ENCODE results near the gene CSNK1D. TPM values are rescaled to one million over a fixed set of nuclear protein-coding genes. Genes with fewer than 3 reads are reported as not detected.

CSNK1D gene
- total RNA-seq, 1 donor from 2014 or later = 50.3 TPM

DNA sequence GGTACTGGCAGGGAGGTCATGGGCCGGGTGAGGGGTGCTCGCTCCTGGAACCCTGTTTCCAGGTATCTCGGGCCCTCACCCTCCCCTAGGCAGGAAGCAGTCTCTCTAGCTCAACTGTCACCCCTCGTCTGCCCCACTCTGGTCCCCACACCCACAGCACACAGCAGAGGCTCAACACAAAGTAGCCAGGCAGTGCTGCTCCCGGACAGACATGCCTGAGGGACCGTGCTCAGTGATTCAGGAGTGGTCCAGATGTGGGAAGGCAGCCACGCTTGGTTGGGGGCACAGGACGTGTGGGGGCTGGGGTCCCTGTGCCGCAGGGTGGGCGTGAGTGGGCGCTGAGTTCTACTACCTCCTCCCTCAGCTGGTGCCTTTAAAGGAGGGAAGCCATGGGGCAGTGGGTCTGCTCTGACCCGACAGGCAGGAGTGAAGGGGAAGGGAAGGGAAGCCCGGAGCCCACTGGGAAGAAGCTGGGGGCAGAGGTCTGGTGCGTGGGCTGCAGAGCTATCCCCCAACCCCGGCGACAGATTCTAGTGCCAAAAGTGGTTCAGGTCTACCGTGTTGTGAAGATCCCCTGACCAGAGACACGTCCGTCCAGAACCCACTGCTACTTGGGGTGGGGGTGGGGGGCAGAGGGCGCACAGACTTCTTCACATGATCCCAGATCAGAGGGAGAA, 32.9 kb downstream of the CSNK1D start:
- no peak for DNase-seq (ENCODE audit: low spot score)

DNA sequence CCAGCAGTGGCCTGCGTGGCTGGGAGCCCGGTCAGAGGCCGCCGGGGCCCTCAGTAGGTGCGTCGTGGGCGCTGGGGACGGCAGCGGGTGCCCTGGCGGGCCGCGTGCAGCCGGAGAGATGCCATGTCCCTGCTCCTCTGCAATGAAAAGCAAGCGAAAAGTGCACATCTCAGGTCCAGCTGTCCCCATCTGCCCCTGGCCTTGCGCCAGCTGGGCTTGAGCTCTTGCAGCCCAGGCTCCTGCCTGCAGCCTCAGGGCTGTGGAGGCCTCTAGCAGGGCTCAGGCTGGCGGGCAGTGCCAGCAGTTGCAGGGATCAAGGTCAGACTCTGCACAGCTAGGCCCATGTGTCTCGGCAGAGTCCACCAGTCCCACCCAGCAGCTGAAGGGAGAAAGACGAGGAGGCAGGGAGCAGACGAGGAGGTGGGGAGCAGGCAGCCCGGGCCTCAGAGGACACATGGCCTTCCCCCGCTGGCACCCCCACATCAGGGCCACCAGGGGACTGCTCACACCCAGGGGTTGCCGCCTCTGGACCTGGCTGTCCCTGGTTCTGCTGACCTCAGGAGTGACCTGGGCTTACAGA, 33.5 kb downstream of the CSNK1D start:
- DNase-seq (ENCODE audit: low spot score) = peak; percentile 39

DNA sequence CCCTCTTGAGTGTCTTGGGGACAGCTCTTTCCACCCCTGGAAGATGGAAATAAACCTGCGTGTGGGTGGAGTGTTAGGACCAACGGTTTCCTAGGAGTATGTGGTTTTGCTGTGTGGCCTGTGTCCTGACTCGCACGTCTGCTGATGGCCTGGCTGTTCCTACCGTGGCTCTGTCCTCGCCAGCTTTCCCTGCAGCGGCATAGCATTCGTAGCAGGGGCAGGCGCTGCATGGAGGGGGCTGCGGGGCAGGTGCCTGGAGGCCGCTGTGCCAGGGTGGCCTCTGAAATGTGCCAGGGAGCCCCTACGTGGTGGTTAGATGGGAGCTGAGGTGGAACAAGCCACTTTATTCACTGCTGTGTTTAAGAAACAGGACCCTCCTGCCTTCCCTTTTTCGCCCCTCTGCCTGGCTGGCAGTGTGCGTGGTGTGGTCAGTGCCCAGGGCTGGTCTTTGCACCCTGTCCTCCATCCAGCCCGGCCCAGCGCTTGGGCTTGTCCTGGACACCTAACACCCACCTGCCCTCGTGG, 34.0 kb downstream of the CSNK1D start:
- DNase-seq (ENCODE audit: low spot score) = no peak

DNA sequence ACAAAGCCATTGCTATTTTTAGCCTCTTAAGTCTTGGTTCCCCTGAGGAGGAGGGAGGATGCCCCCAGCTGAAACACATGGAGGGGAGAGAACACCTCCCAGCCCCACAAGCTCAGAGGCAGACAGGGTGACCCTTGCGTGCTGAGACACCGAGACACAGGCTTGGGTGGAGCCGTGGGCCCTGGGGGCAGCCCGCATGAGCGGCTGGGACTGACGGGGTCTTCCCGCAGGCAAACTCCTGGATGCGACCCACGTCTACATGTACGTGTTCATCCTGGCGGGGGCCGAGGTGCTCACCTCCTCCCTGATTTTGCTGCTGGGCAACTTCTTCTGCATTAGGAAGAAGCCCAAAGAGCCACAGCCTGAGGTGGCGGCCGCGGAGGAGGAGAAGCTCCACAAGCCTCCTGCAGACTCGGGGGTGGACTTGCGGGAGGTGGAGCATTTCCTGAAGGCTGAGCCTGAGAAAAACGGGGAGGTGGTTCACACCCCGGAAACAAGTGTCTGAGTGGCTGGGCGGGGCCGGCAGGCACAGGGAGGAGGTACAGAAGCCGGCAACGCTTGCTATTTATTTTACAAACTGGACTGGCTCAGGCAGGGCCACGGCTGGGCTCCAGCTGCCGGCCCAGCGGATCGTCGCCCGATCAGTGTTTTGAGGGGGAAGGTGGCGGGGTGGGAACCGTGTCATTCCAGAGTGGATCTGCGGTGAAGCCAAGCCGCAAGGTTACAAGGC, 34.9 kb downstream of the CSNK1D start:
- DNase-seq (ENCODE audit: low spot score) = peak; percentile 65

DNA sequence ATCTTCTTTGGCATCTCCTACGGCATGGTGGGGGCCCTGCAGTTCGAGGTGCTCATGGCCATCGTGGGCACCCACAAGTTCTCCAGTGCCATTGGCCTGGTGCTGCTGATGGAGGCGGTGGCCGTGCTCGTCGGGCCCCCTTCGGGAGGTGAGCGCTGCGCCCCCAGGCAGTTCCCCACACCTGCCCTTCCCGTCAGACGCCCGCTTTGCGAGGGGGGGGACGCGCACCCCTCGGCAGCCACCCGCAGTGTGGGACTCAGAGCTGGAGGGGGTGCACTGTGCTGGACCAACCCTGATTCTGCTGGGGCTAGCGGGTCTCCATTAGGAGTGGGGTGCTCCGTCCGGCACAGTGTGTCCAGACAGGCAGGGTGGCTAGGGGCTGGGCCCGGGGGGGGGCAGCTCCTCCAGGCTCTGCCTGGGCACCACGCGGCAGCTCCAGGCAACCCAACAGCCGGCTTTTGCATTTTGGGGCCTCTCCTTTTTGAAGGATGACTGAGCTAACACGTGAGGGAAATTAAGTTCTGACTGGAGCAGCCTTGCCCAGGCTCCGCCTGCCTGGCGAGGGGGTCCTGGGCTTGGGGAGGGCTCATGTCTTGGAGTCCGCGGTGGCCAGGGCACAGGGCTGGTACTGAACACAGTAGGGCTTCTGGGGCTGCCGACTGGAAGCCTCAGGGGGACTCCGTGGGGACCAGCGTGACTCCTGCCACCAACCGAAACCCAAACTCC, 35.6 kb downstream of the CSNK1D start:
- no peak for DNase-seq (ENCODE audit: low spot score)

DNA sequence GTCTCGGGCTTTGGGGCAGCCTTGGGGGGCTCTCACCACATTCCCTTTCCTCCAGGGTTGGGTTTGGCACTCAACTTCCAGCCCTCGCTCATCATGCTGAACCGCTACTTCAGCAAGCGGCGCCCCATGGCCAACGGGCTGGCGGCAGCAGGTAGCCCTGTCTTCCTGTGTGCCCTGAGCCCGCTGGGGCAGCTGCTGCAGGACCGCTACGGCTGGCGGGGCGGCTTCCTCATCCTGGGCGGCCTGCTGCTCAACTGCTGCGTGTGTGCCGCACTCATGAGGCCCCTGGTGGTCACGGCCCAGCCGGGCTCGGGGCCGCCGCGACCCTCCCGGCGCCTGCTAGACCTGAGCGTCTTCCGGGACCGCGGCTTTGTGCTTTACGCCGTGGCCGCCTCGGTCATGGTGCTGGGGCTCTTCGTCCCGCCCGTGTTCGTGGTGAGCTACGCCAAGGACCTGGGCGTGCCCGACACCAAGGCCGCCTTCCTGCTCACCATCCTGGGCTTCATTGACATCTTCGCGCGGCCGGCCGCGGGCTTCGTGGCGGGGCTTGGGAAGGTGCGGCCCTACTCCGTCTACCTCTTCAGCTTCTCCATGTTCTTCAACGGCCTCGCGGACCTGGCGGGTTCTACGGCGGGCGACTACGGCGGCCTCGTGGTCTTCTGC, 36.3 kb downstream of the CSNK1D start:
- no peak for DNase-seq (ENCODE audit: low spot score)

DNA sequence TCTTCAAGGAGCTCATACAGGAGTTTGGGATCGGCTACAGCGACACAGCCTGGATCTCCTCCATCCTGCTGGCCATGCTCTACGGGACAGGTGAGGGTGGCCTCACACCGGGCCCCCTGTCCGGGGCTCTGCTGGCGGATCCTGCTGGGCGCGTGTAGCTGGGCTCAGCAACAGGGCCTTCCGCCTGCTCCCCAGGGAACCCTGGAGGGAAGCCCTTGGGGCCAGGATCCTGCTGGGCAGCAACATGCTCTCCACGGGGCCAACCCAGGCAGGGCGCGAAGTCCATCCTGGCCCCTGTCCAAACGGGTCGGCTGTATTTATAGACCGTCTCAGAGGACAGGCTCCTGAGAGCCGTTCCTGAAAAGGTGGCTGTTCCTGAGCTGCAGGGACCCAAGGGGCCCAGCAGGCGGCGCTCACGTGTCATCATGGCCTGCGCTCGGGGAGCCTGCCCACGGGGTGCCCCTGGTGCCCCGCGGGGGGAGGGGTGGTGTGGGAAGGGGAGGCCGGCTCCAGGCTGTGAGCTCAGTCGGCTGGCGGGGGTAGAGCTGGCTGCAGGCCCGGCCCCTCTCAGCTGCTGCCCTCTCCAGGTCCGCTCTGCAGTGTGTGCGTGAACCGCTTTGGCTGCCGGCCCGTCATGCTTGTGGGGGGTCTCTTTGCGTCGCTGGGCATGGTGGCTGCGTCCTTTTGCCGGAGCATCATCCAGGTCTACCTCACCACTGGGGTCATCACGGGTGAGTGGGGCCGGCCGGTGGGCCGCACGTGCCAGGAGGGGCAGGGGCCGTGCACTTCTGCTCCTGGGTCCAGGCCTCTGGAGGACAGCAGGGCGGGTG, 37.1 kb downstream of the CSNK1D start:
- peak; percentile 55 for DNase-seq (ENCODE audit: low spot score)

DNA sequence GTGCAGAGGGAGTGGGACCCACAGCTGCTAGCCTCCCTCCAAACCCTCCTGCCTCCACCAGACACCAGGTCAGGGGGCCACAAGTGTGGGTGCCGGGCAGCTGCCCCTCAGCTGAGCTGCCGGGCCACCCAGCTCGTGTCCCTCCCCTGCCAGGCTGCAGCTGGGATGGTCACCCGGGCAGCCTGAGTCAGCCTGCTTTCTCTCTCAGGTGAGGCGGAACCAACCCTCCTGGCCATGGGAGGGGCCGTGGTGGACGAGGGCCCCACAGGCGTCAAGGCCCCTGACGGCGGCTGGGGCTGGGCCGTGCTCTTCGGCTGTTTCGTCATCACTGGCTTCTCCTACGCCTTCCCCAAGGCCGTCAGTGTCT, 37.7 kb downstream of the CSNK1D start:
- no peak for DNase-seq (ENCODE audit: low spot score)

DNA sequence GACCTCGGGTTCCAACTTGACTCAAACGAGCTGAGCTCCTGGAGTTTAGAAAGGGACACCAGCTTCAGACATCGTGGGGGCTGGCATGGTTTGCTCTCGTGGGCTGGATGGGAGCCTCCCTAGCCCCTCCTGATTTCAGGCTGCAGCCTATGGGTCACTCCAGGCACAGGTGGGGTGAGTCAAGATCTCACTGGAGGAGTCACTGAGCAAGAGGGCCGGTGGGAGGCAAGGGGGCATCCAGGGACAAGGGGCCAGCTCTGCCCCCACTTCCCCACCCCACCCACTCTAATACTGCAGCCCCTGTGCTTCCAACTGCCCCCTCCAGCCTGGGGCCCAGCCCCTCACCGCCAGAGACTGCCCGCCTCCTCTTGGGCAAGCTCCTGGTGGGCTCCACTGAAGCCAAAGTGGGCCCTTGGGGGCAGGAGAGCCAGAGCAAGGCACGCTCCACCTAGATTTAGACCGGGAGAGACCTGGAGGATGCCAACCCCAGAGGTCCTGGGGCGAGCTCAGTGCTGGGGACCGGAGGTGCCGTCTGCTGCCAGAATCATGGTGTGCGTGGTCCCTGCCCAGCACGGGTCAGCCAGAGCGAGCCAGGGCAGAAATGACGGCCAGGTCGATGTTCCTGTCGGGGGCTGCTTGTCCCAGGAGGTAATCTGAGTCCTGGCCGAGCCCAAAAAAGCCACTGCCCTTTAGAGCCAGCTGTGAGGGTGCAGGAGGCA, 38.3 kb downstream of the CSNK1D start:
- DNase-seq (ENCODE audit: low spot score) = no peak

DNA sequence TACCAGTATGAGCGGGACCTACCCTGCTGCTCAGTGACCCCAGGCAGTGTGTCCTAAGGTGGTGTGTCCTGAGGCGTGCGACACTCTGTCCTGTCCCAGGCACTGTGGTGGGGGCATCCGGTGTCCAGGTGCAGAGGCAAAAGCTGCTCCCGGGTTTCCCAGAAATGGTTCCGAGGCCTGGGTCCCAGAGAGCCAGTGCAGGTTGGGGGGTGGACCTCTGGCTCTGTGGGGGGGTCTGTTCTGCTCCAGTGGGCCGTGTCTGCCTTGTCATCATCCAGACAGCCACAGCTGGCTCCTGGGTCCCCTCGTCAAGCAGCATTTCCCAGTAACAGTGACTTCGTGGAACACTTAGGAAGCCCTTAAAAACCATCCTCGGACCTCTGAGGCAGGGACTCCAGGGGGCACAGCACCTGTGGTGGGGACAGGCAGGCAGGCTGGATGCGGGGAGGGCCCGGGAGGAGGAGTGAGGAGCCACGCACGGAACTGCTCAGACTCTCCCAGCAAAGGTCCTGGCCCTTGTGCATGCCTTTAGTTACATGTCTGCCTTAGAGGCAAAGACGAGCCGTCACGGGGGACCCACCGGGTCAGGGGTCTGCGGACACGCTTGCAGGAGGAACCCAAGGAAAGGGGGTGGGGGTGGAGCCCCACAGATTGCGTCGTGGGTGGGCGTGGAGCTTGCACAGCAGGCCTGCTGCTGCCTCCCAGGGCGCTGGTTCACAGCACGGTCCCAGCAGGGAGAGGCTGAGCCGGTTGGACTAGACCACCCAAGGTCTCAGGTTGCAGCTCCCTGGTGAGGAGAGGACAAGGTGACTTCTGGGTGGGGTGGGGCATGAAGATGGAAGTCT, 39.1 kb downstream of the CSNK1D start:
- peak; percentile 42 for DNase-seq (ENCODE audit: low spot score)

DNA sequence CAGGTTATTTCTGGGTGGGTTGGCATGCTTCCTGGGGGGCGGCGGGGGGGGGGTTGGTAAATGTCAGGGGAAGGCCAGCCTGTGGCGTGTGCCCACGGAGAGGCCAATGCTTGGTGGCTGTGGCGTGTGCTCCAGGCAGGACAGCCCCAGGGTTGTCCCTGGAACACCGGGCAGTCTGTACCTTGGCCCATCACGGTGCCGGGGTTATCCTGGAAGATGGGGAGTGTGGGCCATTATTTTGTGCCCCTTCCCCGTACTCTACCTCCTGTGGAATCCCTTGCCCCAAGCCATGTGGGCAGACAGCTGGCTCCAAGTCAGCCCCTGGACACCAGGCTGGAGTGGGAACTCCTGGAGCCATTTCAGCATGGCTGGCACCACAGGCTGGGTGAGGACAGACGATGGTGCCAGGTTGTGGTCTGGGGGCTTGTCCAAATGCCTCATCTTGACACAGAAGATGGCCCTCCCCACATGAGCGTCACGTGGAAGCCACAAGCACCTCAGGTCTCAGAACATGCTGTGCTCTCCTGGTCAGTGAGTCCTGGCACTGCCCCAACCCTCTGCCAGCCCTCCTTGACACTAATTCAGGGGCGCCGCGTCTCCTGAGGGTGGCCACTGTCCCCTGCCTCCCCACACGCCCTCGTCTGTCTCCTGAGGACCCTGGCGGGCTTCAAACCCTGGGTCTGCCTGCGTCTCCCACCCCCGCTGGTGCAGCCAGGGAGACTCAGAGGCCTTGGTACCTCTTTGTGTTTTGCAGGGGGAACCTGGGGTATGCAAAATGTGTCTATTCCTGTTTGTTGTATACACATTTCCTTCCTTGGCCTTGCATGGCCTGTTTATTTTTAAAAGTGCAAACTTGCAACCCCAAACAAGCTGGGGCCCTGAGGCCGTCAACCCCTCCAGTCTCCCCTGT, 40.4 kb downstream of the CSNK1D start:
- no peak for DNase-seq (ENCODE audit: low spot score)

DNA sequence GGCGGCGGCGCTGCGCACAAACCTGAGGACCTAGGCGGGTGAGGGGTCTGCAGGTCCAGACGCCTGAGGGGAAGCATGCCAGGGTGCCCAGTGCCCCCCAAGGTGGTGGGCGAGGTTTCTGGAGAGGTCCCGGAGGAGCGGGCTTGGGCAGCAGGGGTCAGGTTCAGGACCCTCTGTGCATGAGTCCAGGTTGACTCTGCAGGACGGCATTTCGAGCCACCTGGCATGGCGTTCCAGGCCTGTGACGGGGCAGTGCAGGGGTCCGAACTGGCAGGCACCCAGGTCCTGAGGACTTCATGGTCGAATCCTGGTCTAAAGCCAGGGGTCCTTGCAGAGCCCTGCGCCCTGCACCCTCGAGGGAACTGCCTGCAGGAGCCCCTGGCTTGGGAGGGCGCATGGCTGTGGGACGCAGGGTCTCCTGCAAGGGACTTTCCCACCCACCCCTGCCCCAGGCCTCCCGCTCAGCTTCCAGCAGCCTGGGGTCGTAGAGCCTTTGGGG, 41.1 kb downstream of the CSNK1D start:
- DNase-seq (ENCODE audit: low spot score) = no peak

DNA sequence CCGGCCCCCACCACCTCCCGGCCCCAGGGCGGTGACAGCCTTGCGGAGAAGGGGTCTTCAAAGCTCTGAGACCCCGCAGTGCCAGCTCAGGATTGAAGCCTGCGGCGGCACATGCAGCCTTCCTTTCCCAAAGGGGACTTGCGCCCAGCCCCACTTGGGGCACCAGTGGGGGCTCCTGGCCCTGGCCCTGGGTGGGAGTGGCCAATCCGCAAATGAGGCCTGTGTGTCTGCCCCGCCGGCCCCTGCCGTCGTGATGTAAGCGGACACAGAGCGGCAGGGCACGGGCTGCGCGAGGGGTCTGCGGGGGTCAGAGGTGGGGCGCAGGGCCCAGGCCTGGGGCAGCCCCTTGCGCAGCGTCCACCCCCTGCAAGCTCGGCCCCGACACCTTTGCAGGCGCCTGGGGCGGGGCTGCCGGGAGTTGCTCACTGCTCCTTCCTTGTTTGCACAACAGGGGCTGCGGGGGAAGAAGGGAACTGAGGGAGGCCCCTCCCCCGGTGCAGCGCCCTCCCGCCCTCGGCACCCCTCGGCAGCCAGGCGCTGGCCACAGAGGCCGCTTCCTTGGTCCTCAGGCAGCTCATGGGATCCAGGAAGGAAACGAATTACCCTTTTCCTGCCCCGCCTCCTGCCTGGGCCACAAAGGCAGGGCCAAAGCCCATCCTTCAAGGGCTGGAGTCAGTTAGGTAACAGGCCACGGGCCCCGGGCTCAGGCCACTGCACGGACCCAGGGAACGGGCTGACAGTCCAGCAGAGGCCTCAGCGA, 41.8 kb downstream of the CSNK1D start:
- DNase-seq (ENCODE audit: low spot score) = peak; percentile 85

DNA sequence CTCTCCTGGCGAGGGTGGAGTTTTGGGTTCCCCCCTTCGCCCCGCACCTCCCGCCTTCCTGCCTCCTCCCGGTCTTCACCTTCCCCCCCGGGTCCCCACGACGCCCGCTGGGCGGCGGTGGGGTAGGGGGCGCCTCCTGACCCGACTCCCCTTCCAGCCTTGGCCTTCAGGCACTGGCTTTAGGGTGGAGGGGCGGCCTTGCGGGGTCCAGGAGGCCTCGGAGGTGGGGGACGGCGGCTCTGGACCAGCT, 42.3 kb downstream of the CSNK1D start:
- DNase-seq (ENCODE audit: low spot score) = no peak

DNA sequence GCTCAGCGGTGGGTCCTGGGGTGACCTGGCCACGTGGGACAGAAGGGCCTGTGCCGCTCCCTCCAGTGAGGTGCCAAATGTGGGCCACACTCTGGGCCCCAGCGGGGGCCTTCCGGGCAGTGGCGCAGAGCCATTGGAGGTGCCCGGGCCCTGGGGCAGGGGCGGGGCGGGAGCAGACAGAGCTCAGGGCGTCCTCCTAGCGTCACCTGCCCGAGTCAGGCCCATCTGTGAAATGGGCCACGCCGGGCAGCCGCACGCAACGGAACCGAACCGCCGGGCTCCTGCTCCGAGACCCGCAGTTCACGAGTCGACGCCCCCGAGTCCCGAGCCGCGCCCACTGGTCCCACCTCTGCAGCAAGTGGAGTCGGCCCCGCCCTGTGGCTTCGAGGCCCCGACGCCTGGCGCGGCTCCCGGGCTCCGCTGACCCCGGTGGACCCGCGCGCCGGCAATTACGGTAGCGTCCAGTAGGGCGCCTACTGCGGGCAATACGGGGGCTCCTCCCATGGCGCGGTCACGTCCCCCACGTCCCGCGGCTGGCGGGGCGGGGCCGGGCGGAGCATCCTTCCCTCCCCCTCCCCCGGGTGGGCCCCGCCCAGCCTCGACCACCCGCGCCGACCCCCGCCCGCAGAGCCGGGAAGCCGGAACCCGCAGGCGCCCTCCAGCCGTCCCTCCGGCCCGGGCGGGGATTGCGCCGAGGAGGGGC, 42.7 kb downstream of the CSNK1D start:
- DNase-seq (ENCODE audit: low spot score) = peak; percentile 93

DNA sequence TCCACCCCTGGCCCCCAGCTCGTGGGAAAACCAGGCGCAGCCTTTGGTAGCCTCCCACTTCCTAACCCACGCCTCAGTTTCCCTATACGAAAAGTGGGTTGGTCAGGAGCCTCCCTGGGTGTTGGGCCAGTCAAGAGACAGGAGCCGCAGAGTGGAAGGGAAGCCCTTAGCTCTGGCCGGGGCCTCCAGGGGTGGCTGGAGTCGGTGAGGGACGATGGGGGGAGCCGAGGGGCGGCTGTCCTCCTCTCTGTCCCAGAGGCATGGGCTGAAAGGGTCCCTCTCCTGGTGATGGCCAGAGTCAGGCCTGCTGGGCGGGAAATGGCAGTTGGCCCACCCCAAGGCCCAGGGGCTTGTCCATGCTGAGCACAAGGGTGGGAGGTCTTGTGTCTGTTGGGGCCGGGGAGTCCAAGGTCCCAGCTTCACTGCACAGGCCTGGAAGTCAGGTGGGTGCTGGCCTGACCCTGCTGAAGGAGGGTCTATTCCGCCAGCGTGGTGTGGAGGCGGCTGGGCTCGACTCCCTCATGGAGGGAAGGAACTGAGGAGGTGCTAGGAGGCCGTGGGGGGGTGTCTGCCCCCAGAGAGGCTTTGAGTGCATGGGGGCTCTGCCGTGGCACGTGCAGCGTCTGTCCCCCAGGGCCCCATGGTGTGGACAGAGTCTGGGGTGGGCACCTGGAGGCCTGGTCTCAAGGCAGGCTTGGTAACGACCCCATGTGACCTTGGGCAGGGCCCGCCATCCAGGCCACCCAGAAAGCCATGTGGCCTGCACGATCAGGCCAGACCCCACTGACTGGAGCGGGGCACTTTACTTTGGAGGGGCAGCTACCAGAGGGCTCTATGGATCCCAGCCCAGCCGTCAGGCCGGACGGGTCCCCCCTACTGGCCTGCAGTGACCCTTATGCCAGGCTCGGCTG, 43.5 kb downstream of the CSNK1D start:
- peak; percentile 41 for DNase-seq (ENCODE audit: low spot score)

Measured in umbilical cord (tissue), 2 donors.